Cerebellar nuclear complex (tissue), 1 donor: Measurements from ENCODE around the gene GDF7.

Experiments used
- DNase-seq, 2 experiments: peaks; one replicate each; lab custom pipeline; 2025; lab: John Stamatoyannopoulos, UW

The GDF7 gene

GRCh38 chr2:20645301-20645701 is 21.6 kb upstream of the GDF7 start:
- no peak for DNase-seq

DNA sequence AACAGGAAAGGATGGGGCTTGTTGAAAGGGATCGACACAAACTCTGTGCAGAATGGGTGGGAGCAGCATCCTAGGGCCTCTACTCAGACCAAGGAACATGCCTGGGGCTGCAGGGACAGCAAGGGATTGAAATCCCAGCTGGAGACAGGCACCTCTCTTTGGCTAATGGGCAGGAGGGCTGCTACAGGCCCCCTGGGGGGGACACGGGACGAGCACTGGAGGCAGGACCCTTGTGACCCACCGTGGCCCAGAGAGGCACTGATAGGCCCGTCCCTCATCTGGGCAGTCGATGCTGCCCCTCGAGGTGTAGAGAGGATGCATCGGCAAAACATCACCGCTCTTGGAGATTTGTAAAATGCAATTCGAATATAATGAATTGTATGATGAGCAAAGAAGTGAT is 21.2 kb upstream of the GDF7 start:
- DNase-seq, result no peak

GRCh38 chr2:20646446-20646845 is 20.5 kb upstream of the GDF7 start:
- DNase-seq, result no peak

DNA sequence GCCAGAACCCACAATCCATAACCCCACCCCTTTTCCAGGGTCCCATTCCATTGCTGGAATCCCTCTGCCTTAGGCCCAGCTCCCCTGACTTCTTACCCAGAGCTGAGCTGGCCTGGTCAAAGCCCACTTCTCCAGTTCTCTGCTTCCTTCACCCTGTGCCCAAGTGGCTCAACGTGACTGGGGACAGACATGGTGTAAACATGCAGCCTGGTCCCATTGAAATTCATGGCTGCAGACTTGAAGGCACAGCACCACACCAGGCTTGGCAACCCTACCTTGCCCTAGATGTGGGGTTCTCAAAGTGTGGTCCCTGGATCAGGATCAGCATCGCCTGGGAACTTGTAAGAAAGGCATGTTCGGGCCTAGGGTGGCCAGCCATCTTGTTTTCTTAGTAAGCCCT is 19.7 kb upstream of the GDF7 start:
- no peak for DNase-seq

DNA sequence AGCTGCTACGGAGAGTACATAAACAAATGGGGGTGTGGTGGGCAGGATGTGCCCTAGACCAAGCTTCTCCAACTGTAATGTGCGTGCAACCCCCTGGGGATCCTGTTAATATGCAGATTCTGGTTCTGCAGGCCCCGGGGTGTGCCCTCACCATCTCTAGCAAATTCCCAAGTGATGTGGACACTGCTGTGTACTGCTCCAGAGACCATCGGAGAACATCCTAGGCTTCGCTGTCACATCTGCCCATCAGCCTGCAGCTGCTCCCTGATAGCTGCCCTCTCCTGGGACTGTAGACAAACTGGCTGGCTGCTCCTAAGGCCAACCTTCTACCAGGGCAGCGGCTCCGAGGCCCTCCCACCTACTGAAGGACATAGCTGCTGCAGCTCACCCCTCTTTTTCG is 19.2 kb upstream of the GDF7 start:
- no peak for DNase-seq

GRCh38 chr2:20648206-20648605 is 18.7 kb upstream of the GDF7 start:
- DNase-seq, result no peak

GRCh38 chr2:20648831-20649230 is 18.1 kb upstream of the GDF7 start:
- no peak for DNase-seq

- DNase-seq, result no peak
Observed at GRCh38 chr2:20649576-20649975, 17.4 kb upstream of the GDF7 start.

- no peak for DNase-seq
Observed at GRCh38 chr2:20649976-20650375, 17.0 kb upstream of the GDF7 start.

DNA sequence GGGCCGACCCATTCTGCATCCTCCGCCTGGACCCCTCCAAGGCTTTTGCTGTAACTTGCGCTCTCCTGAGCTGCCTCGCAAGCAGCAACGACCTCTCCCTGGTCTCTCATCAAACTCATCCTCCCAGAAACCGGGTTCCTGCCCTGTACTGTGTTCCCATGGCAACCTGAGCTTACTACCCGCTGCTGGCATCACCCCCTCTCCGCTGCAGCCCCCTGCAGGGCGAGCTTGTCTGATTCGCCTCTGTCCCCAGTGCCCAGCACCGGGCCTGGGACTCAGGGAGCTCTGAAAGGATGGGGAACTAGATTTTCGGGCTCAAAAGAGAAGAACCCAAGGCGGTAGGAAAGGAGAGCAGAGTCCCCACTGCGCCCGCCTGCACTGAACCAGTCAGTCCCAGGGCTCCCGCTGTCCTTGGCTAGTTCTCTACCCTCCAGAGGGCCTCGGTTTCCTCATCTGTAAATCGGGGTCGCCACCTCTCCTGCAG is 16.5 kb upstream of the GDF7 start:
- no peak for DNase-seq

DNA sequence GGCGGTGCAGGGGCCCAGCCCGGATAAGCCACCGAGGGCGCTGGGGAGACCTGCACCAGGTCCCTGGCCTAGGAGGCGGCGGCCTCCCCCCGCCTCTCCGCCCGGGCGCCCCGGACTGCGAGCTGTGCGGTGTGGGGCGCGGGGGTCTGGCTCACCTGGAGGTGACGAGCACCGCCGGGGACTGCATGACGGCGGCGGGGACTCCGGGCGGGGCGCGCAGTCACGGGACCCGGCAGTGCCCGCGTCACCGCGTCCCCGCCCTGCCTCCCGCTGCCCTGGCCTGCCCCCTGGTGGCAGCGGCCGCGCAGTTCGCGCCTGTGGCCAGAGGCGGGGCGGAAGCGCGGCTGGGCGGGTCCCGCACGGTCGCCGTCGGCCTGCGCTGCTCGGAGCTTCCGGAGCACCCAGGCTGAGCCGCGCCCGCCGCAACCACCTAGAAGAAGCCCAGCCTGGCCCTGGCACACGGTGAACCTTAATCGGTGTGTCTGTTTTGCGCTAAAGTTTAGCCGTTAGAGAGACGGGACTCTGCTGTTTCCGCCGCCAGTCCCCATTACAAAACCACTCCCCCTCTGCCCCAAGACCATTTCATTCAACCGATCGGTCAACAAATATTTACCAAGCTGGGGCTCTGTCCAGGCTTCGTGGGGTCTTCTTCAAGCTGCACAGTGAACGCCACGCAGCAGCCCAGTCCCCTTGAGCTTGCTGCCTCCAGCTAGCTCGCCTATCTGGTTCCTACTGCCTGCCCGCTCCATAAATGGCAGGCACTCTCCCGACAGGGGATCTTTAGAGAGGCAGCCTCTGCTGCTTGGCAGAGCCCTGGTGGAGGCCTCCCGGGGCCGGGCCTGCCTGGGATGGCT is 15.8 kb upstream of the GDF7 start, which contains the start of gene HS1BP3:
TSS of gene HS1BP3 (minus strand) at position 222 of the 854 bp plus-strand sequence. CDS start at position 187, 35 bp downstream.
- peak; percentile 8 to 33 for DNase-seq

DNA sequence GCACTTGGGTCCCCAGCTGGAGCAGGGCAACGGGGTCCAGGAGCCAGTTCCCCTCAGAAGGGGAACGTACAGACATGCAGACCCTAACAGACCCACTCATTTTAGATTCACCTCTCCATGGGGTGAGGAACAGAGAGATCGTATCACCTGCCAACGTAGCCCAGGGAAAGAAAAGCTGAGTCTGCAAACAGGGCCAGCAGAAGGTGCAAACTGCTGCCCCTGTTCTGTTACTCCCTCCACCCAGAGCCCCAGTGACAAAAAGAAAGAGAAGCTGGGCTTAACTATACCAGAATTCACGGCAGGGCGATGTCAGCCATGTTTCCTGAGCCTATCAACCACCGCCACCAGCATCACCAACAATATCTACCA is 15.2 kb upstream of the GDF7 start:
- DNase-seq, result no peak

GRCh38 chr2:20652141-20652540 is 14.8 kb upstream of the GDF7 start:
- no peak for DNase-seq

- DNase-seq, result no peak
Observed at GRCh38 chr2:20652673-20653575, 14.0 kb upstream of the GDF7 start.

DNA sequence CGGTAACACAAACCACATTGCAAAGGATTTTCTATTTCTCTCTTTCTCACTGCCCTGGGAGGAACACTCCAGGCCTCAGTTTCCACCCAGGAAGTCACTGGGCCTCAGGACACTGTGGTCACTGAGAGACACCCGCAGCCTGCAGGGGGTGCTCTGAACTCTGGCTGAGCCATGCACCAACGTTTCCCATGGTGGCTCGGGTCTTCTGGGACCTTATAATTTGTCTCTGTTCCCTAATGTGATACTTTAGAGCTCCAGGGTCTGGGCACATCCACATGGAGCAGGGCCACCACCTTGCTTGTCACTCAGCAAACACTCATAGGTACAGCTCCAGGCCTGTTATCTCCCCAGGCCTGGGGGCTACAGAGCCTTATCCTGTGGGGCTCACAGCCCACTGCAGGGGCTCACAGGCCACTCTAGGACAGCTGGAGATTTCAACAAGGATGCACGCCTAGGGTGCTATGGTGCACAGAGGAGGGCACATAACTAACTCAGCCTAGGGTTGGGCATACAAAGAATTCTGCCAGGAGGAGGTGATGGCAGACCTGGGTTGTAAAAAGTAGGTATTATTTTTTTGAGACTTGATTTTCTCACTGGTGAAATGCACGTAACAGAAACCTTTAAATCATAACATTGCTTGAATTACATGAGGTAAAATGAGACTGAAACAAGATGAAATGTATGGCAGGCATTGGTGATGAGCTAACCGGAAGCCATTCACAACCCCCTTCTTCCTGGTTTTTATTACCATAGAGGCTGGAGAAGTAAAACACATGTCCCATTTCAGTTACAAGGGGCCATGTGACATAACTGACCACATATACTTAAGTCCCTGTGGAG is 13.0 kb upstream of the GDF7 start:
- DNase-seq, result no peak

DNA sequence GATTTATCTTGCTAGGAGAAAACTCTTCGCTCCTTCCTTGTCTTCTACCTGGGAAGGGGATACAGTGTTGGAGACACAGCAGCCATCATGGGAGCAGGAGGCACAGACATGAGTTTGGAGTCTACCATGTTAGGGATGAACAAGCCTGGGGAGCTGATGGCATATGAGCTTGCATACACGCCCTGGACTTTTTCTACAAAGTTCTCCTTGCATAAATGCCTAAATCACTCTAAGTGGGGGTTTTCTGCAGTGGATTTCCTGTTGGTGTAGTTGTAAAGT is 12.5 kb upstream of the GDF7 start:
- no peak for DNase-seq

GRCh38 chr2:20656561-20656960 is 10.4 kb upstream of the GDF7 start:
- no peak for DNase-seq

DNA sequence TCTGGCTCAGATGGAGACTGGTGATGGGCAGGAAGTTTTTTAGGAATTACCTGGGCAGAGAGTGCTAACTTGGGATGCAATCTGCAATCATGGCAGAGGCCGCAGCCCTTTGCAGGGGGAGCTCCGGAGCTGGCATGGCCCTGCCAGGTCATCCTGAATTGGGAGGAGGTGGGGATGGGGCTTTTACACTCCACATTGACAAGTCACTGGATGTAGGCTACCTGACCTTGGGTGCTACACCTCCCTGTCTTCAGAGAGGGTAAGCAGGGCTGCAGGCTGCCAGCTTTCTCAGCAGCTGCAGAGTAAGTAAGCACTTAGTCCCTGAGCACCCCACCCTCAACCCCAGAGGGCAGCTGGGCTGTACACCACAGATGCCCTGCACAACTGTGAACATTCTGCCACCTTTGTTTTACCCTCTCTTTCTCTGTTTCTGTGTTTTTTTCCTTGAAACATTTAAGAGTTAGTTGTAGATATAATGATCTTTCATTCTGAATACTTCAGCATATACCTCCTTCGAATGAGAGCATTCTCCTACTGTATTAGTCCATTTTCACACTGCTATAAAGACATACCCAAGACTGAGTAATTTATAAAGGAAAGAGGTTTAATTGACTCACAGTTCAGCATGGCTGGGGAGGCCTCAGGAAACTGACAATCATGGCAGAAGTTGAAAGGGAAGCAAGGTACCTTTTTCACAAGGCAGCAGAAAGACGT is 9.3 kb upstream of the GDF7 start:
- DNase-seq, result no peak

GRCh38 chr2:20660506-20661420 is 6.2 kb upstream of the GDF7 start:
- no peak for DNase-seq
